ENCODE data around the gene BTBD16.

DNA sequence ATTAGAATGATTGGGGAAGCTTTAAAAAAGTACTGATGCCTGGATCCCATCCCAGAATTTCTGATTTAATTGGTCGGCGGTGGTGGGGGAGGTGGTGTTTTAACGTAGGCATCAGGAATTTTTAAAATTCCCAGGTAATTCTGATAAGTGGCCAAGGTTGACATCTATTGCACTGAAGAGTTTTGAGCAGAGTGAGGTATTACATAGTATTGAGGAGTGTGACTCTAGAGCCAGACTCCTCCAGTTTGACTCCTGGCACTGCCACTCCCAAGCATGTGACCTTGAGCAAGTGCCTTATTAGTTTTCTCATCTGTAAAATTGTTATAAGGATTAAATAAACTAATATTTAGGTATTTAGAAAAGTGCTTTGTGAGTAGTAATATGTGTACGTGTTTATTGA lies 109.6 kb downstream of the BTBD16 start:
- TF ChIP-seq SUZ12 (IDR thresholded peaks at IDR 0.05; ENCODE audit: extremely low read depth, insufficient read depth, insufficient read length) (no peak), YY1 (IDR thresholded peaks at IDR 0.05; ENCODE audit: insufficient read depth, insufficient read length) (no peak), ZNF274 (IDR thresholded peaks at IDR 0.05; ENCODE audit: low read depth, low read length) (no peak)
